HG02885 (cell line): ENCODE results near the gene ACTR6.
"Not testable (repeated sequence)": the region's sequence is repeated elsewhere in the genome, so short reads cannot be mapped to it uniquely, and the experiment has no call there.

ENCODE experiments used
- ATAC-seq: cut with Tn5 transposase; IDR thresholded peaks from one replicate; pipeline ENCODE4 v1.9.1; 2021; ENCODE audit warnings: mild to moderate bottlenecking; ENCODE audit not compliant: unreplicated experiment, poor library complexity

ACTR6 gene

GRCh38 chr12:100200463-100201181 lies at the start of gene ACTR6:
Gene ACTR6 (plus strand): TSS chr12:100200815. CDS start chr12:100200852, 37 bp downstream.
- ATAC-seq = peak; percentile 92

- ATAC-seq = no peak
Observed at GRCh38 chr12:100151769-100152168, 48.8 kb upstream of the ACTR6 start.

GRCh38 chr12:100153131-100153530 lies 47.5 kb upstream of the ACTR6 start:
- ATAC-seq = no peak

- peak; percentile 82 for ATAC-seq
Observed at GRCh38 chr12:100154474-100155247, 46.0 kb upstream of the ACTR6 start.

- ATAC-seq = no peak
Observed at GRCh38 chr12:100156731-100157426, 43.7 kb upstream of the ACTR6 start.

GRCh38 chr12:100157427-100157821 lies 43.2 kb upstream of the ACTR6 start:
- no peak for ATAC-seq

GRCh38 chr12:100158535-100158934 lies 42.1 kb upstream of the ACTR6 start:
- ATAC-seq = no peak

- ATAC-seq = no peak
Observed at GRCh38 chr12:100159391-100160104, 41.1 kb upstream of the ACTR6 start.

- peak; percentile 100 for ATAC-seq
Observed at GRCh38 chr12:100163416-100164152, 37.0 kb upstream of the ACTR6 start.

- peak; percentile 8 for ATAC-seq
Observed at GRCh38 chr12:100164153-100164704, 36.4 kb upstream of the ACTR6 start.

- no peak for ATAC-seq
Observed at GRCh38 chr12:100165356-100165755, 35.3 kb upstream of the ACTR6 start.

- no peak for ATAC-seq
Observed at GRCh38 chr12:100166232-100166631, 34.4 kb upstream of the ACTR6 start.

- no peak for ATAC-seq
Observed at GRCh38 chr12:100168562-100168961, 32.1 kb upstream of the ACTR6 start.

GRCh38 chr12:100169345-100169744 lies 31.3 kb upstream of the ACTR6 start:
- no peak for ATAC-seq

- no peak for ATAC-seq
Observed at GRCh38 chr12:100170313-100170858, 30.2 kb upstream of the ACTR6 start.

- ATAC-seq = no peak
Observed at GRCh38 chr12:100171248-100171647, 29.4 kb upstream of the ACTR6 start.

- no peak for ATAC-seq
Observed at GRCh38 chr12:100173111-100173510, 27.5 kb upstream of the ACTR6 start.

- no peak for ATAC-seq
Observed at GRCh38 chr12:100174495-100174894, 26.1 kb upstream of the ACTR6 start.

- not testable (repeated sequence) for ATAC-seq
Observed at GRCh38 chr12:100176493-100176892, 24.1 kb upstream of the ACTR6 start.
